Upper lobe of left lung (tissue), 4 donors: ENCODE results near the gene RNPEPL1.
A peak's percentile ranks its signal among the peaks of the same experiment; 100 is the strongest.

Source experiments
- POLR2A ChIP-seq, 4 donors: fragments of 450-650 bp; IDR thresholded peaks; one replicate each; pipeline ENCODE4 v1.5.1; 2016 to 2017; ENCODE audit warnings: antibody characterized with exemption in 4 of 4, mild to moderate bottlenecking in 2 of 4
- TF ChIP-seq, protein P1 (sequence below), 6 experiments: fragments of 450-650 bp in 4 of 6; fragments of 200-600 bp in 2 of 6; sonication (generic) in 2 of 6; IDR thresholded peaks; one replicate each; pipeline ENCODE4 v1.5.1; 2016 to 2019; ENCODE audit warnings: antibody characterized with exemption in 6 of 6

DNA sequence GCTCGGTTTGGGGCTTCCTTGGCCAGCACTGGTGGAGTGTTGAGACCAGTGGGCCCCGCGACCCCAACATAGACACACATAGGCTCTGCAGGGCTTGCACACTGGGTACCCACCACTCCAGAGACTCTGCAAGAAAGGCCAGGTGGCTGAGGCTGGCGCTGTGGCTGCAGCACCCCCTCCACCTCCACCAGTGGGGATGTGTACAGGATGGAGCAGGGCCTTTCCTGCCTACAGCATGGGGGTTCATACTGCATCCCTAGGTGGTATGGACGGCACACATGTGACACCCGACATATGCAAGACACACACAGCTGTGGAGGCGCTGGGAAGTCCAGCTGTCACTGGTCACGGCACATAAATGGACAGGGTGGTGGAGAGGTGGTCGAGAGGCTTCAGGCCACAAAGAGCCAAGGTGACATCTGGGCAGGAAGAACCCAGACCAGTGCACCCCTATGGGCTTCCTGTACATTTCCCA lies 1.3 kb downstream of the RNPEPL1 start:
- no peak for TF ChIP-seq POLR2A (IDR thresholded peaks at IDR 0.05)
- TF ChIP-seq, protein P1, sequence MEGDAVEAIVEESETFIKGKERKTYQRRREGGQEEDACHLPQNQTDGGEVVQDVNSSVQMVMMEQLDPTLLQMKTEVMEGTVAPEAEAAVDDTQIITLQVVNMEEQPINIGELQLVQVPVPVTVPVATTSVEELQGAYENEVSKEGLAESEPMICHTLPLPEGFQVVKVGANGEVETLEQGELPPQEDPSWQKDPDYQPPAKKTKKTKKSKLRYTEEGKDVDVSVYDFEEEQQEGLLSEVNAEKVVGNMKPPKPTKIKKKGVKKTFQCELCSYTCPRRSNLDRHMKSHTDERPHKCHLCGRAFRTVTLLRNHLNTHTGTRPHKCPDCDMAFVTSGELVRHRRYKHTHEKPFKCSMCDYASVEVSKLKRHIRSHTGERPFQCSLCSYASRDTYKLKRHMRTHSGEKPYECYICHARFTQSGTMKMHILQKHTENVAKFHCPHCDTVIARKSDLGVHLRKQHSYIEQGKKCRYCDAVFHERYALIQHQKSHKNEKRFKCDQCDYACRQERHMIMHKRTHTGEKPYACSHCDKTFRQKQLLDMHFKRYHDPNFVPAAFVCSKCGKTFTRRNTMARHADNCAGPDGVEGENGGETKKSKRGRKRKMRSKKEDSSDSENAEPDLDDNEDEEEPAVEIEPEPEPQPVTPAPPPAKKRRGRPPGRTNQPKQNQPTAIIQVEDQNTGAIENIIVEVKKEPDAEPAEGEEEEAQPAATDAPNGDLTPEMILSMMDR (IDR thresholded peaks at IDR 0.05): peak in 1 of 6 experiments; percentile 3
